H9 (cell line): ENCODE measurements around the gene MPP2. TPM values are rescaled to one million over a fixed set of nuclear protein-coding genes. Genes with fewer than 3 reads are reported as not detected.

ENCODE experiments used
- DNase-seq: peaks from one replicate; pipeline ENCODE4 v3.0.0-alpha.2; 2017
- H2AFZ ChIP-seq: one replicate; pipeline ENCODE4 v1.6.1; 2013; ENCODE audit warnings: mild to moderate bottlenecking, low read length, control low read depth, moderate library complexity
- H2AK5ac ChIP-seq: 2 replicates; pipeline ENCODE4 v1.6.1; 2013; ENCODE audit warnings: low read length, control low read depth, mixed read lengths; ENCODE audit not compliant: insufficient read length
- H2BK120ac ChIP-seq: one replicate; pipeline ENCODE4 v1.6.1; 2013; ENCODE audit warnings: low read depth, mild to moderate bottlenecking, low read length, control low read depth, inconsistent platforms; ENCODE audit not compliant: poor library complexity, severe bottlenecking
- H2BK12ac ChIP-seq: 2 replicates; pipeline ENCODE4 v1.6.1; 2013; ENCODE audit warnings: low read length, control low read depth, mixed read lengths, low read depth; ENCODE audit not compliant: insufficient read length
- H2BK15ac ChIP-seq: 2 replicates; pipeline ENCODE4 v1.6.1; 2013; ENCODE audit warnings: low read depth, low read length, control low read depth
- H2BK20ac ChIP-seq: one replicate; pipeline ENCODE4 v1.6.1; 2013; ENCODE audit warnings: low read depth, mild to moderate bottlenecking, low read length, control low read depth, inconsistent platforms; ENCODE audit not compliant: poor library complexity, severe bottlenecking
- H2BK5ac ChIP-seq: 2 replicates; pipeline ENCODE4 v1.6.1; 2013; ENCODE audit warnings: low read length, control low read depth, mixed read lengths; ENCODE audit not compliant: insufficient read length
- H3K14ac ChIP-seq: 2 replicates; pipeline ENCODE4 v1.6.1; 2013; ENCODE audit warnings: low read length, control low read depth; ENCODE audit not compliant: insufficient read depth
- H3K18ac ChIP-seq: 2 replicates; pipeline ENCODE4 v1.6.1; 2013; ENCODE audit warnings: low read depth, mild to moderate bottlenecking, mixed read lengths, low read length, control low read depth; ENCODE audit not compliant: insufficient read length
- H3K23ac ChIP-seq: 2 replicates; pipeline ENCODE4 v1.6.1; 2013; ENCODE audit warnings: low read length, control low read depth, mixed read lengths, low read depth; ENCODE audit not compliant: insufficient read length
- H3K23me2 ChIP-seq: 2 replicates; pipeline ENCODE4 v1.6.1; 2013; ENCODE audit warnings: low read depth, mild to moderate bottlenecking, mixed read lengths, low read length, control low read depth; ENCODE audit not compliant: insufficient read length, poor library complexity, severe bottlenecking
- H3K27ac ChIP-seq: 2 replicates; pipeline ENCODE4 v1.5.1; 2013; ENCODE audit warnings: low read length, control low read depth, mixed read lengths, low read depth; ENCODE audit not compliant: insufficient read length
- H3K27me3 ChIP-seq: 2 replicates; pipeline ENCODE4 v1.6.1; 2013; ENCODE audit warnings: low read length, control low read depth, inconsistent platforms; ENCODE audit not compliant: insufficient read depth
- H3K4ac ChIP-seq: 2 replicates; pipeline ENCODE4 v1.6.1; 2013; ENCODE audit warnings: low read depth, mild to moderate bottlenecking, control low read depth, inconsistent platforms, low read length, moderate library complexity
- H3K4me1 ChIP-seq: 2 replicates; pipeline ENCODE4 v1.6.1; 2013; ENCODE audit warnings: low read length, control low read depth, inconsistent platforms; ENCODE audit not compliant: insufficient read depth
- H3K4me2 ChIP-seq: 2 replicates; pipeline ENCODE4 v1.6.1; 2013; ENCODE audit warnings: low read length, control low read depth, mixed read lengths; ENCODE audit not compliant: insufficient read length, insufficient read depth
- H3K56ac ChIP-seq: 2 replicates; pipeline ENCODE4 v1.6.1; 2013; ENCODE audit warnings: low read depth, mild to moderate bottlenecking, mixed read lengths, low read length, control low read depth; ENCODE audit not compliant: insufficient read length
- H3K79me1 ChIP-seq: 2 replicates; pipeline ENCODE4 v1.6.1; 2013; ENCODE audit warnings: low read depth, mild to moderate bottlenecking, moderate library complexity, low read length, control low read depth, inconsistent platforms; ENCODE audit not compliant: insufficient read depth, poor library complexity, severe bottlenecking
- H3K79me2 ChIP-seq: 2 replicates; pipeline ENCODE4 v1.6.1; 2013; ENCODE audit warnings: low read length, control low read depth, inconsistent platforms; ENCODE audit not compliant: insufficient read depth
- H3K9ac ChIP-seq: 2 replicates; pipeline ENCODE4 v1.6.1; 2013; ENCODE audit warnings: low read length, control low read depth, mixed read lengths; ENCODE audit not compliant: insufficient read length; ENCODE audit errors: extremely low read depth
- H3K9me3 ChIP-seq: one replicate; pipeline ENCODE4 v1.6.1; 2013; ENCODE audit warnings: low read depth, low read length, inconsistent platforms; ENCODE audit not compliant: control insufficient read depth
- H3T11ph ChIP-seq: one replicate; pipeline ENCODE4 v1.6.1; 2013; ENCODE audit warnings: mild to moderate bottlenecking, low read length, control low read depth, inconsistent platforms
- H4K20me1 ChIP-seq: one replicate; pipeline ENCODE4 v1.6.1; 2013; ENCODE audit not compliant: control insufficient read depth, insufficient read length, insufficient read depth
- H4K5ac ChIP-seq: 2 replicates; pipeline ENCODE4 v1.6.1; 2013; ENCODE audit warnings: low read depth, mild to moderate bottlenecking, mixed read lengths, low read length, control low read depth; ENCODE audit not compliant: insufficient read length
- H4K8ac ChIP-seq: replicated peaks from 2 replicates; pipeline ENCODE4 v1.6.1; 2013; ENCODE audit warnings: low read length, control low read depth, mixed read lengths, low read depth; ENCODE audit not compliant: insufficient read length
- H4K91ac ChIP-seq: 2 replicates; pipeline ENCODE4 v1.6.1; 2013; ENCODE audit warnings: low read depth, mild to moderate bottlenecking, moderate library complexity, mixed read lengths, low read length, control low read depth; ENCODE audit not compliant: insufficient read length
- H3K27ac Mint-ChIP-seq, 3 experiments: 2 replicates in 2 of 3; 3 replicates in 1 of 3; pipeline ENCODE4 v1.8.0; 2020 to 2021; ENCODE audit warnings: mixed read lengths in 3 of 3, mild to moderate bottlenecking in 1 of 3, moderate library complexity in 1 of 3
- H3K27me3 Mint-ChIP-seq: 2 replicates; pipeline ENCODE4 v1.8.0; 2021; ENCODE audit warnings: low read depth, mild to moderate bottlenecking, moderate library complexity, mixed read lengths
- H3K36me3 Mint-ChIP-seq, 3 experiments: 2 replicates in 2 of 3; 3 replicates in 1 of 3; pipeline ENCODE4 v1.8.0; 2020 to 2021; ENCODE audit warnings: low read depth in 3 of 3, mixed read lengths in 3 of 3; ENCODE audit not compliant: insufficient read depth in 1 of 3
- H3K4me1 Mint-ChIP-seq, 2 experiments: 2 replicates each; pipeline ENCODE4 v1.8.0; 2020; ENCODE audit warnings: mixed read lengths in 2 of 2
- H3K4me3 Mint-ChIP-seq, 2 experiments: 2 replicates in 1 of 2; 3 replicates in 1 of 2; pipeline ENCODE4 v1.8.0; 2020 to 2021; ENCODE audit warnings: mild to moderate bottlenecking in 2 of 2, mixed read lengths in 2 of 2, moderate library complexity in 1 of 2
- H3K9me3 Mint-ChIP-seq, 2 experiments: 2 replicates in 1 of 2; 3 replicates in 1 of 2; pipeline ENCODE4 v1.8.0; 2020; ENCODE audit warnings: mild to moderate bottlenecking in 2 of 2, mixed read lengths in 2 of 2, moderate library complexity in 1 of 2
- CTCF ChIP-seq: fragments of 200-600 bp; sonication (generic); conservative IDR thresholded peaks from 3 replicates; pipeline ENCODE4 v1.8.0; 2021; ENCODE audit warnings: antibody characterized with exemption, mild to moderate bottlenecking
- WGBS: extraction: QIAGEN DNeasy Blood & Tissue Kit; methylation state at CpG from one replicate; pipeline ENCODE4 v1.1.7; 2013; ENCODE audit warnings: missing lambda C conversion rate, low lambda C conversion rate, mixed read lengths; ENCODE audit not compliant: insufficient read length; ENCODE audit errors: extremely low coverage; 5-methylcytosine and 5-hydroxymethylcytosine counted together
- total RNA-seq: library from RNA; stranded (reverse); gene quantifications from 2 replicates; pipeline ENCODE4 v1.2.1, GENCODE V29; 2021

Gene MPP2
- total RNA-seq, 1 experiment from 2014 or later, result 16.3 TPM

GRCh38 chr17:43946781-43947180 is 39.4 kb upstream of the MPP2 start:
- no peak for DNase-seq
- Histone ChIP-seq H2BK120ac (no peak overlapping the region), H2BK15ac (no peak overlapping the region), H4K5ac (no peak overlapping the region), H4K91ac (no peak overlapping the region), H3K9me3 (no peaks in the 10 kb centered on the region), H3K4me1 (no peaks in the 10 kb centered on the region), H3K27me3 (peaks cover 3% of the 10 kb centered on the region; the same call in 1 of the 2 replicates), H2BK20ac (no peak overlapping the region), H3K14ac (no peak overlapping the region), H3K79me1 (no peaks in the 10 kb centered on the region), H3K79me2 (no peaks in the 10 kb centered on the region), H3K18ac (no peak overlapping the region), H3K9ac (no peak overlapping the region), H3T11ph (no peak overlapping the region), H3K23ac (no peak overlapping the region), H4K8ac (no peak overlapping the region), H2AK5ac (no peak overlapping the region), H4K20me1 (no peaks in the 10 kb centered on the region), H3K4ac (no peak overlapping the region), H3K27ac (no peak overlapping the region), H3K23me2 (peaks cover under 1% of the 10 kb centered on the region), H2AFZ (no peak overlapping the region), H3K4me2 (no peak overlapping the region), H2BK5ac (no peak overlapping the region), H2BK12ac (no peak overlapping the region), H3K56ac (no peak overlapping the region)
- no peak for TF ChIP-seq CTCF
- Mint-ChIP-seq H3K36me3 (no peaks in the 10 kb centered on the region), H3K4me1 (peaks cover 17 to 20% of the 10 kb centered on the region in 2 experiments), H3K27ac (no peak overlapping the region), H3K9me3 (no peaks in the 10 kb centered on the region), H3K27me3 (peaks cover 20% of the 10 kb centered on the region), H3K4me3 (no peak overlapping the region)
- WGBS, result no CpG with 5 or more reads among the region's 4 CpGs
